Forelimb muscle (tissue), 1 donor: ENCODE measurements around the gene PXYLP1. TPM values are rescaled to one million over a fixed set of nuclear protein-coding genes. Genes with fewer than 3 reads are reported as not detected.

ENCODE experiments used
- DNase-seq: peaks from one replicate; pipeline ENCODE4 v3.0.0-alpha.2; 2013; ENCODE audit warnings: low read depth
- polyA plus RNA-seq: library from polyadenylated mRNA; unstranded; fragments of 120-200 nt; gene quantifications from one replicate; pipeline ENCODE4 v1.2.1, GENCODE V29; 2013; ENCODE audit not compliant: insufficient read length

PXYLP1 gene
- polyA plus RNA-seq, 1 donor = 19.3 TPM

DNA sequence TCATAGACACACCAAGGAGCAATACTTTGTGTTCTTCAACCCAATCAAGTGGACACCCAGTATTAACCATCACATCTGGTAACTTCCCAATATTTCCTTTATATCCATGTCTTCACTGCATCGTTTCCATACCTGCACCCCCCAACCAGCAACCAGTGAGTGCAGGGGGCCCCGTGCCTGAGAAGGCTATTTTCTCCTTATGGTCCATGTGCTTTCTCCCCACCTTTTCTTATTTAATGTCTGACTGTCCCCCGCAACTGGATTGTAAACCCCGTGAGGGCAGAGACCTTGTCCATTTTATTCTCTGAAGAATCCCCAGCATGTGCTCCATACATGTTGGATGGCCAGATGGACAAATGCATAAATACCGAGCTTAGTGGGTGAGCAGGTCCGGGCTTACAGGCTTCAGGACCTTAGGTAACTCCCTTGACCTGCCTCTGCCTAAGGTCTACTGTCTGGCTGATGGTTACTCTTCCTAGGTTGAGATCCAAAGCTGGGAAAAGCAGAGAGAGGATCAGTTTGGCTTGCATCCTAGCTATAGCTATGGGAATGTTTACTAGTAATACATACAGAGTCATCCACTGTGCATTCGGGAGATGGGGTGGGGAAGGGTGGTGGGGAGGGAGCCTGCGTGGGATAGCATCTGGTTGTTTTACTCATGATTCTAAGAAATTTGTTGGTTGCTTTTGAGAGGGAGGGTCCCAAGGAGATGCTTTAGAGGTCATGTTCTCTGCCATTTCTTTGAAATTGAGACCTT is 41.5 kb downstream of the PXYLP1 start:
- DNase-seq = no peak

DNA sequence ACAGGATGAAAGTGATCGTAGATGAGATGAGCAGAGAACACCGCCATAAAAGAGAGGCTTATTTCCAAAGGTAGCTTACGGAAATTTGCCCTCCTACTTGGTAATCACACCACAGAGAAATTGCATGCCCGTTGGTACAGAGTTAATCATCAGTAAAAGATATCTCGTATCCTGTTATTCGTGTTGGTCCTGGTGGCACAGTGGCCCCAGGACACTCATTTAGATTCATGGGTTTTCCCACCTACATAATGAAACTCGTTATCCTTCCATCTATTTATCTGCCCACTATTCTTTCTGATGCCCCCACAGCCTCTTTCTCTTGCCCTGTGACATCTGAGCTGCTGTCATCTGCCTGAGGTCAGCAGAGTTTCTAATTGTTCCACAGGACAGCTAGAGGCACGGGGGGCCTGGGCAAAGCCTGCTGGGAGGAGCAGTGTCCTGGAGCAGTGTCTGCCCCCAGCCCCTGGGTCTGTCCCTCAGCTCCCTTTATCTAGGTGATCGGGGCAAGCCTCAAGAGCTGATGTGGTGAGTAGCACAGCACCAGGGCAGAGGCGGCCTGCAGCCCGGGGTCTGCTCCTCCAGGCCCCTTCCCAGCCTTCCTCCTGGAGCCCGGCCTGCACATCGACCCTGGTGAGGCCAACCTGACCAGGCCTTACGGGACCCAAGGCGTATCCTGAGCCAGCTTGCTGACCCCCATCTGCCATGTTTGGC is 42.2 kb downstream of the PXYLP1 start:
- no peak for DNase-seq

DNA sequence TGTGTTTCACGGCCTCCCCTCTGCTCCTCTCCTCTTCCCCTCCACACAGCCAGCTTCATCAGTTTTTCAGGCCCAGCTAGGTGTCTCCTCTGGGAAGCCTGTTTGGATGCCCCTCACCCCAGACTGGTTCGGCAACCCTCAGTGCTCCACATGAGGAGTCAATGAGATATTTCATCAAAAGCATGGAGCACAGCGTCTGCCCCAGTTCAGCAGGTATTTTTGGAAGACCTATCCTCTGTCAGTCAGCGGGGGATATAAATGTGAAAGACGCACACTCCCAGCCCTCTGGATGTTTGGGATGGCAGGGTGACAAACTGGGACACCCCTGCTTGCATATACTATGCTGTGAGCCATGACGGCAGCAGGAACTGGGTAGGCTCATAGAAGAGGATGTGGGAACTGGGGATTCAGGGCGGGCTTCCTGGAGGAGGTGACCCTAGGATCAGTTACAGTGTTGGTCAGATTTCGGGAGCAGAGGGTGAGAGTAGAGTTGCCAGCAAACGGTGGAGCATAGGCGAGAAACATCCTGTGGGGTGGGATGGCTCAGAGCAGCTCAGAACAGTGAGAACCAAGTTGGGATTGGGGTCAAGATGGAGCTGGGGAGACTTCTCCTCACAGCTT is 42.9 kb downstream of the PXYLP1 start:
- no peak for DNase-seq

DNA sequence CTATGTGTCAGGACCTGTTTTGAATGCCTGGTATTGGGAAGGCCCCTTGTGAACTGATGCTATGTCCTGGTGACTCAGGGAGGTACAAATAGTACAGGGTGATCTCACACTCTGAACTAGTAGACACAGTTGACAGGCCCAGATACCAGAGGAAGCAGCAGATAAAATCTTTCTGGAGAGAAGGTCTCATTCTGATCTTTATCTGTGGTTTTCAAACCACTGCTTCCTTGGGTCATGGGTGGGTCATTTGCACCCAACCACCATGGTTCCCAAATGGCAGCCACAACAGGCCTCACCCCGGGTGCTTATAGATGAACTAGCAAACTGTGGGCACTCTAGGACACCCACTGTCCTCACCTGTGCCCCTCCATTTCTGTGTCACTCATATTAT is 43.4 kb downstream of the PXYLP1 start:
- no peak for DNase-seq

DNA sequence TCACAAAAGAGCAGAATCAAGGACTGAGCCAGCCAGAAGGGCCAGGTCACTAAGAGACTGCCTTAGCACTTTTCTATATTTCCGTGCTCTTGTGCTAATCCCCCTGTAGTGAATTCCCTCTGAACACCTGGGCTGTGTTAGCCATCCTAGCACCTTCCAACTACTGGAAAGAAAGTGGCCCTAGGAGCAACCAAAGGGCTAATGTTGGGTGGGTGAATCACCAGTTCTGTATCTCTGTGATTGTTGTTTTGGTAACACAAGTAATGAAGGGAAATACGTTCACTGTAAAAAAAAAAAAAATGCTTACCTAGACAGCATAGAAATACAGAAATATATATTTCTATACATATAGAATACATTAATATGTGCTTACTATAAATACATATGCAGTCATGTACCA is 43.9 kb downstream of the PXYLP1 start:
- DNase-seq = no peak

DNA sequence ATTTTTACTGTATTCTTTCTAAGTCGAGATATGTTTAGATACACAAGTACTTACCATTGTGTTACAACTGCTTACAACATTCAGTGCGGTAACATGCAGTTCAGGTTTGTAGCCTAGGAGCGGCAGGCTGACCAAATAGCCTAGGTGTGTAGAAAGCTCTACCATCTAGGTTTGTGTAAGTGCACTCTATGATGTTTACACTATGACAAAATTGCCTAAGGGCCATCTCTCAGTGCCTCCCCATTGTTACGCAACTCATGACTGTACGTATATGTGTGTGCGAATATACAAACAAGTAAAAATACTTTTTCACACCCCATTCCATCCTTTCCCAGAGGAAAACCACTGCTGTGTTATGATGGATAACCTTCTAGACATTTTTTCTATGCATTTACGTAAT is 44.3 kb downstream of the PXYLP1 start:
- DNase-seq = no peak

DNA sequence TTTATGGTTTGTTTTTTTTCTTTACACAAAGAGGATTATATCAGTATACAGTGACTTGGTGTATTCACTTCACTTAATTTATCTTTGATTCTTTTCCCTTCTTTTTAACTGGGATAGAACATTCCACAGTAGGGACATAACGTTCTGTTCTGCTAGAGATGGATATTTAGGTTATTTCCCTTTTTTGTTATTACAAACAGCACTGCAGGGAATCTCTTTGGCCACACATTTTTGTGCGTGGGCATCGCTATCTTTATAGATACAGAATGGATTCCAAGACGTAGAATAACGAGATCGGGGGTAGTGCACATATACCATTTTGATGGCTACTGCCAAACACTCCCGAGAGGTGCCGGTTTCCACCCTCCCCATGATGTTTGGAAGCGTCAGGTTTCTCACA is 44.8 kb downstream of the PXYLP1 start:
- DNase-seq = no peak

DNA sequence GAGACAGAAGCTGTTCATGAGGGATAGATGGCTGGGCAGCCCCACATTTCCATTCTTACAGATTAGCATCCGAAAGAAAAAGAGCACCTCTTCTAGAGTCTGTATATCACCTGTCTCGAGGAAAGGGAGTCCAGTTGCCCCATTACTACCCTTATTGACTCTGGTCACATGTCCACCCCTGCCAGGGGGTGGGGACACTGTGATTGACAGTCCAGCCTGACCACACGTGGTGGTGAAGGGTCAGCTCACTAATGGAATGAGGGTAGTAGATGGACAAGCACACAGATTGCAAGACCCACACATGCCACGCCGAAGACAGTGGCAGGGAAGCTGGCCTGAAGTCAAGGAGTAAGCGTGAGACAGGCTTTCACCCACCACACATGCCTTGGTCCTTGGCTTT is 45.8 kb downstream of the PXYLP1 start:
- DNase-seq = no peak

DNA sequence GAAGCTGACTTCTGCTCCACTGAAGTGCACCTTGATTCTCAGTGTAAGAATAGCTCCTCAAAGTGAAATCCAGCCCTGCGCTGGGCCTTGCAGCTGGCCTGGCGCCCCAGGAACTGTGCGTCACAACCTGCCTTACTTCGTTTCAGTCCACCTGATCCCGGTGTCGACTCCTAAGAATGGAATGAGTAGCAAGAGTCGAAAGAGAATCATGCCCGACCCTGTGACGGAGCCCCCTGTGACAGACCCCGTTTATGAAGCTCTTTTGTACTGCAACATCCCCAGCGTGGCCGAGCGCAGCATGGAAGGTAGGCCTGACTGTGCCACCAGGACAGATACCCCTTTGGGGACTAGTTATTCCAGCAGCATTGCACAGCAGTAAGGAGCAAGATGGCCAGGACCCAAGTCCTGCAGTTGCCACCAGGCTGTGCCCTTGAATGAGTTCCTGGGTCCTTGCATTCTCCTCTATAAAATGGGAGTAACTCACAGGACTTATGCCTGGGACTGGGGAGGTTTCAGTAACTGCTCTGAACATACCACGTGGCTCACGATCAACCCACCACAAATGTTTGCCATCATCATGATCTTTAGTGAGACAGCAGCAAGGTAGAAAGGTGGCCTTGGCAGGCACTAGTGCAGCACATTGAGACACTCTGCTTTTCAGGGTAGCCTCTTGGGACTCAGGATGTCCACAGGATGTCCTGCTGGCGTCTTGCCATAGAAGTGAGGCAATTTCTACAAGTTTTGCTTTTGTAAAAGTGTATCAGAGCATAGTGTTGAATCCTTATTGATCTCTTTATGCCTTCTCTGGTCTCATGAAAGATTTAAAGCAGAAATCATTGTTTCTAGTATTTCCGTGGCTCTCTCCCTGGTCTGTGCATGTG is 46.8 kb downstream of the PXYLP1 start:
- DNase-seq = no peak

DNA sequence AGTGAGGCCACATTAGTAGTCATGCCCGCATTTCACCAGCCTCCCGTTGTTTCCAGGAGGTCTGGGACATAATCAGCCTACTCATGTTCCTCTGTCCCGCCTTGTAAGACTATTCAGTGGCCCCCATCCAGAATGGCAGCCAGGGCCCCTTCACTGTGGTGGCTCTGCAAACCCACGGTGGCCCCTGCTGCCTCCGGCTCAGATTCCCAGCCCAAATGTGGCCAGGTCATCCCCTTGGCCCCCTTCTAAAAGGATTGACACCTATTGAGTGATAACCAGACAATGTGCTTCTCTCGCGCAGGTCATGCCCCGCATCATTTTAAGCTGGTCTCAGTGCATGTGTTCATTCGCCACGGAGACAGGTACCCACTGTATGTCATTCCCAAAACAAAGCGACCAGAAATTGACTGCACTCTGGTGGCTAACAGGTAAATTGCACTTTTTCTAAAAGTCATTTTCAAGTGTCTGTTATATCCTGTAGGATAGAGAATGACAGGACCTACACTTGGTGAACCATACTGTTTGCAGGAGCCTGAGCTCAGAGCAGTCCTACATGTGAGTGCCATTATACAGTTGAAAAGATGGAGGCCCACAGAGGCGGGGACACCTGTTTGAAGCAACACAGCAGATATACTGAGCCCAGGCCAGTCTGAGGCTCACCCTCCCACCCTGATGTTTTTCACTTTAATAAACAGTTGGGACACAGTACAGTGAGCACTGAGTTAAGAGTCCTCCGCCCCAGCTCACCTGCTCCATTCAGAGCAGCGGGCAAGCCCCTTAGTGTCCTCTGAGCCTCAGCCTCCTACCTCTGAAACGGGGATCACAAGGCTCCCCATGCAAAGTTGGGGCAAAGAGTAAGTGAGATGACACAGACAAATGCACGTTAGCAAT is 47.7 kb downstream of the PXYLP1 start:
- no peak for DNase-seq

DNA sequence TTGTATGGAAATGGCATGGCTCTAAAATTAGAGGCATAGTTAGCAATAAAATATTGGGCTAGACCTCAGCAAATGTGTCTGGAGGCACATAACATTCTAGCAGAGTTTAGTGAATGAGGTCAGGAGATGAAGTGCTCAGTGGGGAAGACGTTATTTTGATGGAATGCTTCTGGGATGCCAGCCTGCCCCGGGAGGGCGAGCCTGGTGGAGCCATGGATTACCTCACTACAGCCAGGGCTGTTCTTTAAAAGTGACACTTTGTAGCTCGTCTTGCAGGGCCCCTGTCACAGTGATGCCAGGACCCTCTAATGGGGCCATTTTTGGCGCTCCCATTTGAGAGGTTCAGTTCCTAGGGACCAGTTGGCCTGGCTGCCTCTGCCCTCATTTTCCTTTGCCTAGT is 48.5 kb downstream of the PXYLP1 start:
- no peak for DNase-seq

DNA sequence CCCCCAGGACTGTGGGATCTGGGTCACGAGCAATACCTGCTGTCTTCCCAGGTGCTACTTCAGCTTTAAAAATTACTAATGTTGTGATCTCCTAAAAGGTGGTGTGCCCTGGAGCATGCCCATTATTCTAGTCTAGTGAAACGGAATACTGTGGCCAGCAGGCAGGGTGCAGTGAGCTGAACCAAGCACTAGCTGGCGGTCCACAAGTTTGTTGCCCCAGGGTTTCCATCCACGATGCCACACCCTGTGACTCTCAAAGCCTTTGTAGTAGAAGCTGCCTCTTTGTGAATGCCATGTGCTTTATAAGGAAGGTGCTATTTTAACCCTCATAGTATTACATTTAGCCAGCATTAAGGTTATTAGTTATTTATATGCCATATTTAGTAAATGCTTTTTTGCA is 49.1 kb downstream of the PXYLP1 start:
- DNase-seq = no peak

DNA sequence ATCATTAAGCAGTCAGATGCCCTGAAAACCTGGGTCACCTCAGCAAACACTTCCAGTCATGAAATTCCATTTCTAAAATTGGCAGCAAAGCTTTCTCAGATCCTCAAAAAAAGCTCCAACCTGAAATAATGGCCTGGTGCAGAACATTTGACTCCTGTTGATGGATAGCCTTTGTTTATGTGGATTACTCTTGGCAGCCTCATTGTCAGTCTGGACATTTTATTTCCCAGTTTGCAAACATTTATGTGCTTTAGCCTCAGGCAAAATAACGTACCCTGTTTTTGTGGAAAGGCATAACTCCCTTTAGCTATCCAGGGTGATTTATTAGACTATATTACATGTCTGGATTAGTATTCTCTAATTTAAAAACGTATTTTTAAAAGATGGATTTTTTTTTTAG is 53.9 kb downstream of the PXYLP1 start:
- DNase-seq = no peak

DNA sequence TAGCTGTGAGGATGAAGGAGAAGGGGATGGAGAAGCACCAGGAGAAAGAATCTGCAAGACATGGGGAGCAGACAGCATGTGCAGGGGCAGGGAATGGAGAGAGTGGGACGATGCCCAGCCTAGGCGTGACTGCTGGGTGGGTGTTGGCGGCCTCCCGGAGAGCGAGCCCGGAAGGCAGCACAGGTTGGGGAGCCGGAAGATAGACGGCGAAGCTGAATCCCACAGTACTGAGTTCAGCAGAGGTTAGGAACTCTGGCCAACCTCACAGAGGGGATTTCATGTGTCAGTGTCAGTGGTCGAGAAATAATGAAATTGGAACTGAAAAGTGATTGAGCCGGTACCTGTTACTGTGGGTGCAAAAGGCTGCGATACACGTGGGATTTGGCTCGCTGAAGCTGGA is 55.2 kb downstream of the PXYLP1 start:
- DNase-seq = no peak

DNA sequence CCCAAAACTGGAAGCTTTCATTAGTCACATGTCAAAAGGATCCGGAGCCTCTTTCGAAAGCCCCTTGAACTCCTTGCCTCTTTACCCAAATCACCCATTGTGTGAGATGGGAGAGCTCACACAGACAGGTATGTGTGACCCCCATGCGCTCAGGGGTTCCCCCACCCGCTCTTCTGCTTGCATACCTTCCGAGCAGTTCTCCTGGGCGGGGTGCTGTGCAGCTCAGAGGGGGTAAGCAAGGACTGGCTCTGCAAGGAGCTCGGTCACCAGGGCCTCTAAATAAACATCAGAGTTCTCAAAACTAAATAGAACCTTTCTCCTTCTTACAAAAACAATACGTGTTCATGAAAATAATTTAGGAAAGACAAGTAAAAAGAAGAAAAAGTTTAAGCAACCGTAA is 55.7 kb downstream of the PXYLP1 start:
- no peak for DNase-seq

DNA sequence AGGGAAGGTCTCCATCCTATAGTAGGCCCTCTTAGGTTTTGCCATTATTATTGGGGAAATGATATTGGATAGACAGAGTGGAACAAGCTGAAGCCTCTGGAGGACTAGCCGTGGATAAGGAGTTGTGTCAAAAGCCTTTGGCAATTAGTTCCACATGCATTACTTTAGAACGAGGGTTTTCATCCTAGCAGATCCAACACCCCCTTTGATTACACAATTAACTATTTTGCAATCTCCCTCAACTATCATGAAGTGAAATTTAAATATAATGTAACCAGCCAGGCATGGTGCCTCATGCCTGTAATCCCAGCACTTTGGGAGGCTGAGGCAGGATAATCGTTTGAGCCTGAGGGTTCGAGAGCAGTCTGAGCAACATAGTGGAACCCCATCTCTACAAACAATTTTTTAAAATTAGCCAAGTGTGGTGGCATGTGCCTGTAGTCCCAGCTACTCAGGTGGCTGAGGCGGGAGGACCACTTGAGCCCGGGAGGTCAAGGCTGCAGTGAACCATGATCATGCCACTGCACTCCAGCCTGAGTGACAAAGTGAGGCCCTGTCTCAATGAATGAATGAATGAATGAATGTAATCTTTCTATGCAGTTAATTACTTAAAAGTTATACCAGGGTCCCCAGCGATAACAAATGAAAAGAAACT is 56.8 kb downstream of the PXYLP1 start:
- no peak for DNase-seq

DNA sequence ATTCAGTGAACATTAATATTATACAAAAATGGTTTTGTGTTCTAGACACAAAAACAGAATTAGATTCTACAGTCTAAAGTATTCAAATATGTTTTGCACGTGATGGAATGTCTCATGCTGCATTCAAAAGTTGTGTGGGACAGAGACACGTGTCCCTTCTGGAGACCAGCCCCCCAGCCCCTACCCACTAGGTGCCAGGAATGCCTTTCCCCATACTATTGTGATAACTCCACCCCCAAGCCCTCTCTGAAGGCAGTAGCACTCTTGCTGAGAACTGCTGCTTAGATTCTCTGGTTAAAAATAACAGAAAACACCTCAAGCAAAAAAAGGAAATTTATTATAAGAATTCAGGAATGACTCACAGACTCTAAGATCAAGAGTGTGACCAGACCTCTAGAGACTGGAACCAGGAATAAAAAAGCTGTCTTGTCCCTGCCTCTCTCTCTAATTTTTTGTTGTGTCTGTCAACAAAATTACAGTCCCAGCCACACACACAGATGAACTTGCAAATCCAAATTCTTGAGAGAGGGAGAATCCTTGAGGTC is 57.7 kb downstream of the PXYLP1 start:
- no peak for DNase-seq

DNA sequence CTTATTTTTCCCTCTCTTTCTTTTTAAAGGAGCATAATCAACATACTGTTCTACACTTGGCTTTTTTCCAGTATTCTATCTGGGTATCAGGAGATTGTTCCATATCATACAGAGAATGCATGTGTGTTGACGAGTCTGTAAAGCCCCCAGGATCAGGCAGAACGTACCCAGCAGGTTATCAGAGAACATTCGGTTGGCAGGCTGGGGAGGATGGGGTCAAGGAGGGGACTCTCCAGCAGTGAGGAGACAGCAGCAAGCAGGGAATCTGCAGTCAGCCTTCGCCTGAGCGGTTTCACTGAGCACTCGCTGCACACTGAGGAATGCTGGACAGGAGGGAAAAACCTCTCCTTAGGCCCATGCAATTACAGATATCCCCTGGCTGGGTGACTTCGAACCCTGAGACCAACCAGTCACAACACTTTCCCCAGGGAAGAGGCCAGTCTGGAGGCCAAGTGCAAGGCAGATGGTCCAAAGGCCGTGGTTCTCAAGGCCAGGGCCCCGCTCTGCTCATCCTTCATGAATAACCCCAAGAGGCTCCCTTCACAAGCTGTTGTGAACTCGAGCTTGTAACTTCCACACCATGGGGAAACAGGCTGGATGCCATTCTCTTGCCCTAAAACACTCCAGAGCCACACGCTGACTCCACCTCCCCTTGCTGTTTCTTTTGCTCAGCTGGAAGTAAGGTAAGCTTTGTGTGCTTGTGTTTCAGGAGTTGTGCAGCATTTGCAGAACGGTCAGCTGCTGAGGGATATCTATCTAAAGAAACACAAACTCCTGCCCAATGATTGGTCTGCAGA is 60.1 kb downstream of the PXYLP1 start:
- no peak for DNase-seq

DNA sequence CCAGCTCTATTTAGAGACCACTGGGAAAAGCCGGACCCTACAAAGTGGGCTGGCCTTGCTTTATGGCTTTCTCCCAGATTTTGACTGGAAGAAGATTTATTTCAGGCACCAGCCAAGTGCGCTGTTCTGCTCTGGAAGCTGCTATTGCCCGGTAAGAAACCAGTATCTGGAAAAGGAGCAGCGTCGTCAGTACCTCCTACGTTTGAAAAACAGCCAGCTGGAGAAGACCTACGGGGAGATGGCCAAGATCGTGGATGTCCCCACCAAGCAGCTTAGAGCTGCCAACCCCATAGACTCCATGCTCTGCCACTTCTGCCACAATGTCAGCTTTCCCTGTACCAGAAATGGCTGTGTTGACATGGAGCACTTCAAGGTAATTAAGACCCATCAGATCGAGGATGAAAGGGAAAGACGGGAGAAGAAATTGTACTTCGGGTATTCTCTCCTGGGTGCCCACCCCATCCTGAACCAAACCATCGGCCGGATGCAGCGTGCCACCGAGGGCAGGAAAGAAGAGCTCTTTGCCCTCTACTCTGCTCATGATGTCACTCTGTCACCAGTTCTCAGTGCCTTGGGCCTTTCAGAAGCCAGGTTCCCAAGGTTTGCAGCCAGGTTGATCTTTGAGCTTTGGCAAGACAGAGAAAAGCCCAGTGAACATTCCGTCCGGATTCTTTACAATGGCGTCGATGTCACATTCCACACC is 60.9 kb downstream of the PXYLP1 start:
- no peak for DNase-seq
